OCI-LY7 (cell line): Measurements from ENCODE around the gene SYVN1. TPM values are rescaled to one million over a fixed set of nuclear protein-coding genes. Genes with fewer than 3 reads are reported as not detected.
A peak's percentile ranks its signal among the peaks of the same experiment; 100 is the strongest.
"Not testable (repeated sequence)": the region's sequence is repeated elsewhere in the genome, so short reads cannot be mapped to it uniquely, and the experiment has no call there.

Source experiments
- BruUV-seq: library from RNA; stranded (reverse); fragments of 400-500 nt; replicated peaks from 2 replicates; lab custom pipeline; 2021; lab: Mats Ljungman, UMichigan
- CTCF ChIA-PET: fragments of 300-600 bp; sonication (Branson Sonifier 250); formaldehyde crosslinking; loops from one replicate; lab custom pipeline; 2022; ENCODE audit warnings: antibody characterized with exemption; ENCODE audit not compliant: unreplicated experiment; lab: Charles Lee
- POLR2A ChIA-PET: fragments of 300-600 bp; sonication (Branson Sonifier 250); formaldehyde crosslinking; loops from one replicate; lab custom pipeline; 2022; ENCODE audit warnings: antibody characterized with exemption; lab: Charles Lee
- DNase-seq: peaks from one replicate; pipeline ENCODE4 v3.0.0-alpha.2; 2015; ENCODE audit warnings: low spot score
- H2AFZ ChIP-seq: fragments of 200-600 bp; sonication (generic), shearing (Covaris generic); 2 replicates; pipeline ENCODE4 v1.6.1; 2014; ENCODE audit warnings: mild to moderate bottlenecking, antibody characterized with exemption, low read length, moderate library complexity
- H3K27ac ChIP-seq: fragments of 200-600 bp; sonication (generic); 2 replicates; pipeline ENCODE4 v1.5.1; 2014; ENCODE audit warnings: mixed run types, low read depth, mild to moderate bottlenecking, moderate library complexity, low read length, inconsistent platforms; ENCODE audit not compliant: poor library complexity, severe bottlenecking
- H3K36me3 ChIP-seq: fragments of 200-600 bp; sonication (generic); 2 replicates; pipeline ENCODE4 v1.6.1; 2014; ENCODE audit warnings: mild to moderate bottlenecking, antibody characterized with exemption, low read length, moderate library complexity, mixed read lengths; ENCODE audit not compliant: insufficient read depth
- H3K4me1 ChIP-seq: fragments of 200-600 bp; sonication (generic); 2 replicates; pipeline ENCODE4 v1.5.1; 2014; ENCODE audit warnings: mild to moderate bottlenecking, low read length; ENCODE audit not compliant: insufficient read depth, poor library complexity, severe bottlenecking
- H3K4me2 ChIP-seq: fragments of 200-600 bp; sonication (generic); 2 replicates; pipeline ENCODE4 v1.6.1; 2014; ENCODE audit warnings: mild to moderate bottlenecking, low read length
- H3K4me3 ChIP-seq: fragments of 200-600 bp; sonication (generic); 2 replicates; pipeline ENCODE4 v1.5.1; 2014; ENCODE audit warnings: mild to moderate bottlenecking, low read depth, low read length; ENCODE audit not compliant: poor library complexity, severe bottlenecking
- H3K79me2 ChIP-seq: fragments of 200-600 bp; sonication (generic); 2 replicates; pipeline ENCODE4 v1.6.1; 2016; ENCODE audit warnings: low read depth, mild to moderate bottlenecking, low read length, moderate library complexity, mixed read lengths; ENCODE audit not compliant: insufficient read depth
- H3K9me2 ChIP-seq: fragments of 200-600 bp; sonication (generic); 2 replicates; pipeline ENCODE4 v1.6.1; 2016; ENCODE audit warnings: mild to moderate bottlenecking, low read length, mixed read lengths; ENCODE audit not compliant: insufficient read depth
- H3K9me3 ChIP-seq: fragments of 200-600 bp; sonication (generic); 2 replicates; pipeline ENCODE4 v1.6.1; 2014; ENCODE audit warnings: mild to moderate bottlenecking, mixed run types, low read length, mixed read lengths
- H4K20me1 ChIP-seq: fragments of 200-600 bp; sonication (generic); 2 replicates; pipeline ENCODE4 v1.6.1; 2014; ENCODE audit warnings: mild to moderate bottlenecking, antibody characterized with exemption, low read length, moderate library complexity, mixed read lengths; ENCODE audit not compliant: insufficient read depth
- CTCF ChIP-seq: fragments of 200-600 bp; sonication (generic); conservative IDR thresholded peaks from 2 replicates; pipeline ENCODE4 v1.5.1; 2014; ENCODE audit warnings: mild to moderate bottlenecking, antibody characterized with exemption, low read length, moderate library complexity, mixed read lengths
- EZH2phosphoT487 ChIP-seq: fragments of 200-600 bp; sonication (generic); IDR thresholded peaks from 2 replicates; pipeline ENCODE4 v1.6.1; 2018; ENCODE audit warnings: low read depth, borderline replicate concordance, mild to moderate bottlenecking, mixed run types, antibody characterized with exemption, low read length, moderate library complexity, mixed read lengths
- intact Hi-C: fragments of 100-400 bp; cut with micrococcal nuclease; formaldehyde crosslinking; loops from one replicate; pipeline ENCODE4 v1.10.0; 2022; ENCODE audit not compliant: unreplicated experiment
- total RNA-seq, 2 experiments: library from RNA; depleted of rRNA in 1 of 2; stranded (reverse); fragments of >200 nt in 1 of 2; shearing (Covaris generic) in 1 of 2; gene quantifications; 2 replicates each; pipeline ENCODE4 v1.2.3, GENCODE V29; 2014 to 2022

SYVN1 gene
- total RNA-seq, 2 experiments from 2014 or later: 134 to 310 TPM

DNA sequence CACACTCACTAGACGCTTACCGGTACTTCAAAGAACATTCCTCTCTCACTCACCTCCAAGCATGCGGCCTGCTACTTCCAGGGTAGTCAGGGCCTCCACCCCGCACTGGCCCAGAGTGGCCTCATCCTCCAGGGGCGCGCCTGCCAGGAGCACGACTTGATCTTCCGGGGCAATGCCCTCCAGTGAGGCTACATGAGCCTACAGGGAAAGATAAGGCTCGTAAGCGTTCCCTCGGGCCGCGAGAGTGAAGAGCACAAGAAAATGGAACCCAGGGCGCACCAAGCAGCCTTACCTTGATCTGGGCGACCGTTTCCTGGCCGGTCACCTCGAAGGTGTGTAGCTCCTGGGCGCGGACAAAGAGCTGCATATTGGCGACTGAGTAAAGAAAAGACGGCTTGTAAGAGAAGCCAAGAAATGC is 12.9 kb downstream of the SYVN1 start:
- no peak overlapping the region for H2AFZ ChIP-seq
- ChIA-PET CTCF (interaction anchor here (0.6 to 2.0 kb wide), 2 partner anchors 9 to 59 kb away, joined by 4 to 5 read pairs; partner anchors contain the start of gene TM7SF2), POLR2A (interaction anchor here (0.7 to 4.0 kb wide), 7 partner anchors 12 to 727 kb away, joined by 3 to 47 read pairs (median 5); partner anchors contain the start of genes CAPN1 and SYVN1)
- H3K9me3 ChIP-seq: no peaks in the 10 kb centered on the region
- intact Hi-C loops: no loop called here
- H3K36me3 ChIP-seq: peaks cover 76% of the 10 kb centered on the region
- peak overlapping the region; percentile 78 for H3K27ac ChIP-seq
- TF ChIP-seq CTCF: no peak
- no peaks in the 10 kb centered on the region for H3K9me2 ChIP-seq
- H3K4me3 ChIP-seq: peak overlapping the region; percentile 95
- H3K4me1 ChIP-seq: peaks cover 57% of the 10 kb centered on the region
- peak; percentile 49 for DNase-seq
- no TSS peak for BruUV-seq
- peaks cover 17% of the 10 kb centered on the region; the same call in 1 of the 2 replicates for H4K20me1 ChIP-seq
- H3K79me2 ChIP-seq: peaks cover 70% of the 10 kb centered on the region
- H3K4me2 ChIP-seq: peak overlapping the region; percentile 87

DNA sequence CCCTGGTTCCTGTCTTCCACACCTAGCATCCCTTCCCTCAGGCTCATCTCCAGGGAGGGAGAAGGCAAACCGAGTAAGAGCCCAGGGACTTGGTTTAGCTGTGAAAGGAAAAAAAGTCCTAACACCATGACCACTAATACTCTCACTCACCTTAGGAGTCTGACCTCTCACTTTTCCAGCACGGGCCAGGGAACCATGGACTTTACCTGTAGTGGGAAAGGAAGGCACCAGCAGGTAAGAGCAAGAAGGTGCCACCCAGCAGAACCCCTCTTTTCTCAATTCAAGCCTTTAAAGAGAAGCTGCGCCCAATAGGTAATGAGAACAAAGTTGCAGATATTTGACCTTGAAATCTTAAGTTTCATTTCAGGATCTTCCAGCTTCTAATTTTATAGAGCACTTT is 13.5 kb downstream of the SYVN1 start:
- POLR2A ChIA-PET: interaction anchor here (0.6 to 4.0 kb wide), 4 partner anchors 13 to 372 kb away, joined by 3 to 47 read pairs (median 5); partner anchors contain the start of genes CAPN1 and SYVN1
- Histone ChIP-seq H3K9me2 (no peaks in the 10 kb centered on the region), H3K36me3 (peaks cover 76% of the 10 kb centered on the region), H3K9me3 (no peaks in the 10 kb centered on the region), H3K4me1 (peaks cover 64% of the 10 kb centered on the region), H3K4me2 (peak overlapping the region; percentile 87), H3K79me2 (peaks cover 77% of the 10 kb centered on the region), H3K4me3 (peak overlapping the region; percentile 95), H4K20me1 (peaks cover 17% of the 10 kb centered on the region; the same call in 1 of the 2 replicates), H2AFZ (no peak overlapping the region), H3K27ac (peak overlapping the region; percentile 78)
- TF ChIP-seq EZH2phosphoT487 (no peak), CTCF (no peak)
- no peak for DNase-seq
- BruUV-seq: no TSS peak
- CTCF ChIA-PET: interaction anchor here (2.0 kb wide), 1 partner anchor 59 kb away, joined by 5 read pairs; no protein-coding TSS in a partner anchor
- intact Hi-C loops: no loop called here

DNA sequence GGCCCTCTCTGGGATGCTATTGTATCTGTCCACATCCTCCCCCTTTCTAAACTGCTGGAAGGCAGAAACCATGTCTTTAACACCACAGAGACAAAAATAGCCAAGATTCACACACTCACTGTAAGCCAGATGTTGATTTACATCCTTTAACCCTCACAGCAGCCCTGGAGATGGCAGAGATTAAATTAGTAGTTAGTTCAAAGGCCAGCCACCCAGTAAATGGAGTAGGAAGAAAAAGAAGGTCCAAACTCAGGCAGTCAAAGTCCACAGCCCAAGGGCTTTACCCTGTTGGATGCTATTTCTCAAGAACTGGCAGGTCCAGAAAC is 14.7 kb downstream of the SYVN1 start:
- peak; percentile 51 for DNase-seq
- no peak for TF ChIP-seq EZH2phosphoT487
- no peak for TF ChIP-seq CTCF
- Histone ChIP-seq H3K4me2 (peak overlapping the region; percentile 87), H3K27ac (peak overlapping the region; percentile 78), H3K9me3 (no peaks in the 10 kb centered on the region), H3K36me3 (peaks cover 76% of the 10 kb centered on the region), H4K20me1 (peaks cover 17% of the 10 kb centered on the region; the same call in 1 of the 2 replicates), H2AFZ (no peak overlapping the region), H3K4me1 (peaks cover 65% of the 10 kb centered on the region), H3K9me2 (no peaks in the 10 kb centered on the region), H3K79me2 (peaks cover 71% of the 10 kb centered on the region), H3K4me3 (peak overlapping the region; percentile 95)
- CTCF ChIA-PET: no interaction called here
- POLR2A ChIA-PET: interaction anchor here (1.6 to 4.0 kb wide), 2 partner anchors 14 to 105 kb away, joined by 4 to 47 read pairs; partner anchors contain the start of genes ARL2 and SYVN1
- BruUV-seq: no TSS peak
- intact Hi-C loops: loop anchor here (10.0 kb wide), 1 partner anchor 345 kb away; the partner anchor contains the start of gene SF1

DNA sequence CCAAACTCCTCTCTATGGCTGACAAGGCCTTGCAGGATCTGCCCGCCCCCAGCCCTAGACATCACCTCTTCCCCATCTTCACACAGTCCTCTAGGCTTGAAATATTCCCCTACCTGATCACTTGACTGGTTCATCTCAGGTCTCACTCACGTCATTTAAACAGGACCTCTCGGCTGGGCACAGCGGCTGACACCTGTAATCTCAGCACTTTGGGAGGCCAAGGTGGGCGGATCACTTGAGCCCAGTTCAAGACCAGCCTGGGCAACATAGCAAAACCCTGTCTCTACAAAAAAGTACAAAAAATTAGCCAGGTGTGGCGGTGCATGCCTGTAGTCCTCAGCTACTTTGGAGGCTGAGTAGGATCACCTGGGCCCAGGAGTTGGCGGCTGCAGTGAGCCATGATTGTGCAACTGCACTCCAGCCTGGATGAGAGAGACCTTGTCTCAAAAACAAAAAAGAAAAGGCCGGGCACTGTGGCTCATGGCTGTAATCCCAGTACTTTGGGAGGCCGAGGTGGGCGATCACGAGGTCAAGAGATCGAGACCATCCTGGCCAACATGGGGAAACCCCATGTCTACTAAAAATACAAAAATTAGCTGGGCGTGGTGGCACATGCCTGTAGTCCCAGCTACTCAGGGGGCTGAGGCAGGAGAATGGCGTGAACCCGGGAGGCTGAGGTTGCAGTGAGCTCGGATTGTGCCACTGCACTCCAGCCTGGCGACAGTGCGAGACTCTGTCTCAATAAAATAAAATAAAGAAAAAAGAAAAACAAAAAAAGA is 15.2 kb downstream of the SYVN1 start:
- DNase-seq, CTCF ChIA-PET, BruUV-seq, H3K9me2 ChIP-seq, H3K9me3 ChIP-seq, H2AFZ ChIP-seq: not testable (repeated sequence)
- Histone ChIP-seq H3K79me2 (peaks cover 66% of the 10 kb centered on the region), H3K4me1 (peaks cover 59% of the 10 kb centered on the region), H3K4me3 (peak overlapping the region; percentile 95), H3K4me2 (peak overlapping the region; percentile 87), H3K27ac (peak overlapping the region; percentile 78), H3K36me3 (peaks cover 72% of the 10 kb centered on the region), H4K20me1 (peaks cover 17% of the 10 kb centered on the region; the same call in 1 of the 2 replicates)
- POLR2A ChIA-PET: interaction anchor here (1.6 to 1.8 kb wide), 2 partner anchors 13 to 105 kb away, joined by 4 read pairs; partner anchors contain the start of gene ARL2
- intact Hi-C loops: loop anchor here (10.0 kb wide), 1 partner anchor 344 kb away; the partner anchor contains the start of gene SF1
